HepG2 (cell line): ENCODE results near the gene GFER. TPM values are rescaled to one million over a fixed set of nuclear protein-coding genes. Genes with fewer than 3 reads are reported as not detected.

Source experiments
- ATM ChIP-seq: fragments of 450-650 bp; IDR thresholded peaks from 2 replicates; pipeline ENCODE4 v1.7.1; 2017; ENCODE audit warnings: mild to moderate bottlenecking, borderline replicate concordance
- BCLAF1 ChIP-seq: fragments of 450-650 bp; IDR thresholded peaks from 2 replicates; pipeline ENCODE4 v1.6.1; 2017; ENCODE audit warnings: mild to moderate bottlenecking
- CBX1 ChIP-seq: IDR thresholded peaks from one replicate; pipeline ENCODE4 v1.6.1; 2016; ENCODE audit warnings: antibody characterized with exemption, low read depth
- CBX2 ChIP-seq, 2 experiments: fragments of 200-600 bp in 1 of 2; sonication (generic); formaldehyde crosslinking in 1 of 2; IDR thresholded peaks; 2 replicates each; pipeline versions ENCODE4 v1.7.0 to v1.8.1; 2018 to 2022; ENCODE audit warnings: low read depth in 2 of 2, low read length in 1 of 2, mild to moderate bottlenecking in 1 of 2, missing genetic modification reagents in 1 of 2
- ELF1 ChIP-seq: sonication (generic); formaldehyde crosslinking; IDR thresholded peaks from 2 replicates; pipeline ENCODE4 v1.4.0; 2020; ENCODE audit warnings: missing genetic modification reagents
- FOXK1 ChIP-seq: sonication (generic); formaldehyde crosslinking; IDR thresholded peaks from 2 replicates; pipeline ENCODE4 v1.4.0; 2020; ENCODE audit warnings: low read depth, missing genetic modification reagents, borderline replicate concordance
- JUN ChIP-seq: sonication (generic); formaldehyde crosslinking; IDR thresholded peaks from 2 replicates; pipeline ENCODE4 v1.4.0; 2020; ENCODE audit warnings: mild to moderate bottlenecking, missing genetic modification reagents
- KLF9 ChIP-seq: IDR thresholded peaks from 2 replicates; pipeline ENCODE4 v1.6.1; 2016; ENCODE audit warnings: low read depth
- MNT ChIP-seq: fragments of 450-650 bp; IDR thresholded peaks from 2 replicates; pipeline ENCODE4 v1.6.1; 2016
- NR0B2 ChIP-seq: sonication (generic); formaldehyde crosslinking; IDR thresholded peaks from 2 replicates; pipeline ENCODE4 v1.4.0; 2020; ENCODE audit warnings: mild to moderate bottlenecking, missing genetic modification reagents
- POLR2G ChIP-seq: fragments of 200-400 bp; formaldehyde crosslinking; IDR thresholded peaks from 2 replicates; pipeline ENCODE4 v1.6.1; 2018; ENCODE audit warnings: mild to moderate bottlenecking, low read depth, low read length, moderate library complexity
- TCF7 ChIP-seq: sonication (generic); IDR thresholded peaks from 2 replicates; pipeline ENCODE4 v1.6.1; 2016; ENCODE audit warnings: antibody characterized with exemption, low read depth
- TRAFD1 ChIP-seq: sonication (generic); formaldehyde crosslinking; IDR thresholded peaks from 2 replicates; pipeline ENCODE4 v1.5.1; 2020; ENCODE audit warnings: missing genetic modification reagents, mild to moderate bottlenecking, borderline replicate concordance
- ZBTB4 ChIP-seq: sonication (generic); formaldehyde crosslinking; IDR thresholded peaks from 2 replicates; pipeline ENCODE4 v1.4.0; 2020; ENCODE audit warnings: missing genetic modification reagents, mild to moderate bottlenecking, borderline replicate concordance
- ZNF225 ChIP-seq: sonication (generic); formaldehyde crosslinking; IDR thresholded peaks from 2 replicates; pipeline ENCODE4 v1.4.0; 2020; ENCODE audit warnings: mild to moderate bottlenecking, missing genetic modification reagents
- ZNF329 ChIP-seq: sonication (generic); formaldehyde crosslinking; IDR thresholded peaks from 2 replicates; pipeline ENCODE4 v1.9.0; 2021; ENCODE audit warnings: low read depth, mild to moderate bottlenecking, missing genetic modification reagents
- ZNF354B ChIP-seq: sonication (generic); formaldehyde crosslinking; IDR thresholded peaks from 2 replicates; pipeline ENCODE4 v1.8.0; 2022; ENCODE audit warnings: mild to moderate bottlenecking, missing genetic modification reagents
- ZNF720 ChIP-seq: sonication (generic); formaldehyde crosslinking; IDR thresholded peaks from 2 replicates; pipeline ENCODE4 v1.4.0; 2020; ENCODE audit warnings: missing genetic modification reagents
- ZNF768 ChIP-seq: sonication (generic); formaldehyde crosslinking; IDR thresholded peaks from 2 replicates; pipeline ENCODE4 v1.4.0; 2020; ENCODE audit warnings: missing genetic modification reagents
- polyA plus RNA-seq, 8 experiments: library from polyadenylated mRNA; depleted of rRNA in 3 of 8; stranded (reverse) in 7 of 8; unstranded in 1 of 8; fragments of >200 nt; fragmentation: Illumina TruSeq in 4 of 8; extraction: Trizol in 4 of 8; gene quantifications; 2 replicates each; pipeline versions ENCODE4 v1.2.1 to v1.2.3, GENCODE V29; 2011 to 2016; ENCODE audit warnings: low read depth in 4 of 8, missing spikeins in 1 of 8, mixed read lengths in 1 of 8; ENCODE audit not compliant: insufficient read depth in 1 of 8
- total RNA-seq, 5 experiments: library from RNA; depleted of rRNA; stranded (reverse); fragments of >200 nt; fragmentation: Illumina TruSeq; extraction: Trizol; gene quantifications; 2 replicates each; pipeline ENCODE4 v1.2.3, GENCODE V29; 2016; ENCODE audit warnings: low read depth in 1 of 5

GFER gene
- total and polyA plus RNA-seq, 2 of the 13 experiments (the other 11 are each of a cell fraction or from before 2014, with no cell fraction given) = 28.6 to 71.7 TPM

GRCh38 chr16:1971796-1972489 is 12.1 kb upstream of the GFER start, which contains the start of gene TBL3 (continued):
- TF ChIP-seq ZBTB4 = peak; percentile 66; the same call in 1 of the 2 replicates
- TF ChIP-seq TCF7 = no peak
- peak; percentile 21; the same call in 1 of the 2 replicates for TF ChIP-seq ZNF768 (CRISPR knock-in tag)
- peak; percentile 91 for TF ChIP-seq CBX1
- no peak for TF ChIP-seq ATM
- TF ChIP-seq FOXK1 = peak; percentile 98
- peak; percentile 54 for TF ChIP-seq MNT
- peak; percentile 73; the same call in 1 of the 2 replicates for TF ChIP-seq TRAFD1 (CRISPR knock-in tag)
- no peak for TF ChIP-seq CBX2 (IDR thresholded peaks at IDR 0.05; ENCODE audit: low read depth, low read length)
- TF ChIP-seq CBX2 (CRISPR knock-in tag; IDR thresholded peaks at IDR 0.05; ENCODE audit: low read depth) = no peak; the same call in 1 of the 2 replicates
- peak; percentile 99 for TF ChIP-seq ELF1 (CRISPR knock-in tag)
- TF ChIP-seq ZNF720 (CRISPR knock-in tag) = no peak
- TF ChIP-seq KLF9 (CRISPR knock-in tag) = peak; percentile 84
- peak; percentile 93; the same call in 1 of the 2 replicates for TF ChIP-seq NR0B2 (CRISPR knock-in tag)
- no peak for TF ChIP-seq ZNF354B (CRISPR knock-in tag)
- no peak; the same call in 1 of the 2 replicates for TF ChIP-seq ZNF329 (CRISPR knock-in tag)
- no peak for TF ChIP-seq BCLAF1
- 0 out of 2 replicates have a peak, but pooled peaks have one; percentile 38 for TF ChIP-seq JUN (CRISPR knock-in tag)
- peak; percentile 30; the same call in 1 of the 2 replicates for TF ChIP-seq ZNF225 (CRISPR knock-in tag)
- TF ChIP-seq POLR2G = peak; percentile 91
